Effector CD4-positive, alpha-beta T cell (primary cell): ENCODE data around the gene MRPL34.

Source experiments
- DNase-seq: peaks from one replicate; pipeline ENCODE4 v3.0.0-alpha.2; 2020

MRPL34 gene

DNA sequence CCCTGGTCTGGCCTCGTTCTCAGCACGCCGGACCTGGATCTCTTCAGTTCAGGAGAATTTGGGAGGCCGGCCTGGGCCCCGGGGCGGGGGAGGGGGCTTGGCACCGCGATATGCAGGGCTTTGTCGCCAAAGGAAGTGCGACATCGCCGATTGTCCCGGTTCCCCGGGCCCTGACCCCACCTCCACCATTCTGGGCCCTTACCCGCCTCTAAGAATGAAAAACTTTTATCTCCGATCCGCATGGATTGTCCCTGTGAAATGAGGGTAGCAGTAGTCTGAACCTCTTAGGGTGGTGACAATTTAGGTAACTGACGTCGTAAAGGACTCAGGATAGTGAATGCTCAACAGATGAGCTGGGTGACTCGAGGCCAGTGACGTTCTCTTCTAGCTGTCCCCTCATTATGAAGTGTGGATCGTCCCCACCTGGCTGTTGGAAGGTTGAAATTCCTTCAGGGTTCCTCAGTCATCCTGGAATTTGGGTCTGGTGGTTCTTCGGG lies 4.3 kb downstream of the MRPL34 start:
- no peak for DNase-seq

DNA sequence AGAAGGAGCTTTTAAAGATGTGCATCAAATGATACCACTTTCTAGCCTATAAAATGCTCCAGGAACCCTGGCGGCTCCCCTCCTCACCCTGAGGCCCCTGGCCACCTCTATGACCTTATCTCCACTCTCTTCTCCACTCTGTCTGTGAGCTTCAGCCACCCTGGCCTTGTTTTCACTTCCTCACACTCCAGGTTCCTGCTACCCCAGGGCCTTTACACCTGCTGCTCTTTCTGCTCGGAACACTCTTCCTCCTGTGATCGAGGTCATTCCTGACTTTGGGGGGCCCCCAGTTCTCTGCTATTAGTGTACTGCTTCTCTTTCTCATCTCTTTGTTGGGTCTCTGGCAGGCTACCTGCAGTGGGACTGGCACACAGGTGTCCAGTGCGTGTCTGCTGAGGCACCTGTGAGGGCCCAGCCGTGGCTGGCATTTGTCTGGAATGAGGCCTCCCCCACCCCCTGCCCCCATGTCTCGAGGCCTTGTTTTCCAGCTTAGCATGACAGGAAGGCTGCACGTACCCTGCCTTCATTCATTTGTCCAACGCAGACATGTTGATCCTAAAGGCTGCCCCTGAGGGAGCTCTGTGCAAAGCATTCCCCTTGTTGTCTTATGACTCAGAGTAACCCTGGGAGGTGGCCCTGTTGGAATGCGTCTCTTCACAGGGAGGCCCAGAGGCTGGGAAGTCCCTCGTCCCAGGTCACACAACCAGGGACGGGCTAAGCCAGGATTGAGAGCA lies 6.0 kb downstream of the MRPL34 start:
- no peak for DNase-seq

- no peak for DNase-seq
Observed at GRCh38 chr19:17312189-17313113, 6.8 kb downstream of the MRPL34 start.

GRCh38 chr19:17314007-17314593 lies 8.4 kb downstream of the MRPL34 start:
- no peak for DNase-seq

GRCh38 chr19:17318966-17319365 lies 13.3 kb downstream of the MRPL34 start:
- no peak for DNase-seq

DNA sequence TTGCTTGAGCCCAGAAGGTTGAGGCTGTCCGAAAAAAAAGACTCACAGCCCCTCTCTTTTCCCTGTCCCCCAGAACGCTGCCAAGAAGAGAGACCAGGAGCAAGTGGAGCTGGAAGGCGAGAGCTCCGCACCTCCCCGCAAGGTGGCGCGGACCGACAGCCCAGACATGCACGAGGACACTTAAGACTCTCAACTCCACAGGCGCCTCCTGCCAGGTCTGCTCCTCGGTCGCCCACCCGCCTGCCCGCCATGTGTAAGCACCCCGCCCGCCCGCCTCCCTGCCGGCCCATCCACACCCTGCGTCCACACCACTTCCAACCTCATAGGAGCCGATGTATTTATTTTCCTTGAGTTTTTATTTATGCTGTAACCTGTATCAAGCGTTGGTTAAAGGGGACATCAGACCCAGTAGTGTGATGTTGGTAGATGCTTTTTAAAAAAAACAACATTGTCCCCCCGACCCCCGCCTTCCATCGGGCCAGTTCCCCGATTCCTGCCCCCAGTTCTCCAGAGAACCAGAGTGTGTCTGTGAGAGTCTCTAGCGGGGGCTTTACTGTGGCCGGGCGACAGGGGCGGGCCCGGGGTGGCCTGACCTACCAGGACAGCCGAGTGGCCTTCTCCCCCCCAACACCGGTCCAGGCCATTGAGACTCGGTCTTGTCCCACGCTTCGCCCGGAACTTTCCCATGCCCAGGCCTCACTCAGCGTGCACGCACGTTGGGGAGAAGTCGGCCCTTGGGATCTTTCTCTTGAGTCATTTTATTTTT lies 14.0 kb downstream of the MRPL34 start:
- no peak for DNase-seq

- no peak for DNase-seq
Observed at GRCh38 chr19:17320435-17320834, 14.8 kb downstream of the MRPL34 start.

DNA sequence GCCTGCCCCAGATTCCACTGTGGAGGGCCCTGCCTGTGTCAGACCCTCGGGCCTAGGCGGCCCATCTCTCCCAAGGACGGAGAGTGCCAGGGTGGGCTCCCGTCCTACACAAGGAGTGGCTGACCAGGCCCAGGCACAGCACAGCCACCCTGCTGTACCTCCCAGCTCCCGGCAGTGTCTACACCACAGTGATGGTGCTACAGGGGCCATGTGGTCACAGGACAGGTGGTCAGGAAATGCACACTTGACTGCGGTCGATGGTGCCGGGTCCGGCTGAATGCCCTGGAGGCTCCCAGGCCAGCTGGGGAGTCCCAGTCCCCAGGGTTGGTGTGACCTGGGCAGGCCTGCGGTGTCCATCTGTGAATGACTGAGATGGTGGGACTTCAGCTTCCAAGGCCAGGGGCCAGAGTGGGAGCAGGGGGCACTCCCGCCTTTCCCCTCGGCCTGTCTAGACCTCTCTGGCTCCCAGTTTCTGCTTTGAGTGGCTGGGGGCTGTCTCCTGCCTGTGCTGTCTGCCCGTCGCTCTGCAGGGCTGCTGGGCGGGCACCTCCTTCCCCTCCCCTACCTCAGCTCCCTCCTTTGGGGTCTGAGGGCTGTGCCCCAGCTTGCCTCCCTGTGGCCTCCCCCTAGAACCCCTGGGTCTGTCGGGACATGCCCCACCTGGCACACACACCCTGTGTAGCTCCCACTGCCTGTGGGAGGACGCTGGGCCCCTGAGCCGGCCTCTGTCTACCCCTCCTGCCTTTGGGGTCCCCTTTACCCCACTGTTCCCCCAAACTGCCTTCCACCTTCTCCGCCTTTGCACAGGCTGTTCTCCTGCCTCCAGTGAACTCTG lies 16.2 kb downstream of the MRPL34 start:
- DNase-seq = no peak

DNA sequence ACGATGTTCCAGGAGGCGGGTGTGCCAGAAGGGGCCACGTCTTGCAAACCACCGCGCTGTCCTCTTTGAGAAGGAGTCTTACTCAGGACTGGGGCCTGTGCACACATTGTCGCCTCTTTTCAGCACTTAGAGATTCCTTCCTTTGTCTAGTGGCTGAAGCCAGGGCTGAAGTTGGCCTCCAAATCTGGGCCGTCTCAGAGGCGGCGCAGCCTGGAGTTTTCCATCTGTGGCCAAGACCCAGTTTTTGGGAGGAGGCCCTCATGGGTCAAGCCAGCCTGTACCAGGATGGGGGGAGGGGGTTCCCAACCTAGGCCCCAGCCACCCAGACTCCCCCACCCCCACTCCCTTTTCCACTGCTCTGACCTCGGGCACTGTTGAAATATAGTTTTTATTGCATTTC lies 17.2 kb downstream of the MRPL34 start:
- DNase-seq = no peak

GRCh38 chr19:17323300-17323963 lies 17.8 kb downstream of the MRPL34 start:
- DNase-seq = no peak

DNA sequence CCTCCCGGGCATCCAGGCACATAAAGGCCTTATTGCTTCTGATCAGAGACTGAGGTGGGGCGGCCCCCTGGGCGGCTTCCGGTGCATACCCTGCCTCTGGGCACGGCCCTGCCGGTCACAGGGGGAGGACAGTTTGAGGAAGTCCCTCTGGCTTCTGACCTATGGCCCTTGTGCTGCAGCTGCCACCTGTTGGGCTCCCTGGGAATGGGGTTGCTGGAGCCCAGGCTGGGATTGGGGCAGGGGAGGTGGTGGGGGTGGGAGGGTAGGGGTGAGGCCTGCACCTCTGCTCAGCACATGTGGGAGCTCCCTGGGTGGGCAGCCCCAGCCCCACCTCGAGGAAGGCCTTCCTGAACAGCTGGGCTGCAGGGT lies 18.3 kb downstream of the MRPL34 start:
- DNase-seq = no peak

GRCh38 chr19:17324357-17325114 lies 18.9 kb downstream of the MRPL34 start:
- DNase-seq = no peak

DNA sequence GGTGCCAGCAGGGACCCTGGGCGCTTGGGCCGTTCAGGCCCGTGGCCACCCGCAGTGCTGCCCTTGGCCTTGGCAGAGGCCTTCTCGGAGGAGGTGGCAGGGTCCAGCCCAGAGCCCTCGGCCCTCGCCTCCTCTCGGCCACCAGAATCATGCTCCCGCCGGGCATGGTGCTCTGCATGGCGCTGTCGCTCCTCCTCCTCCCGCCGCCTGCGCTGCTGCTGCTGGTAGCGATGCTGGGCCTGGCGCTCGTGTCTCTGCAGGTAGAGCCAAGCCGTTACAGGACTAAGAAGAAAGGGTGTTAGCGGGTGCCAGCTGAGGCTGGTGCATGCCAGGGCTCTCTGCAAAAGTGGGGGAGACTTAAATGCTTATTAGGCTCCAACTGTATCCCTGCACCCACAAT lies 19.5 kb downstream of the MRPL34 start:
- no peak for DNase-seq

- no peak for DNase-seq
Observed at GRCh38 chr19:17325881-17326594, 20.4 kb downstream of the MRPL34 start.

- DNase-seq = no peak
Observed at GRCh38 chr19:17326595-17326966, 20.9 kb downstream of the MRPL34 start.

- no peak for DNase-seq
Observed at GRCh38 chr19:17327068-17327653, 21.5 kb downstream of the MRPL34 start.

DNA sequence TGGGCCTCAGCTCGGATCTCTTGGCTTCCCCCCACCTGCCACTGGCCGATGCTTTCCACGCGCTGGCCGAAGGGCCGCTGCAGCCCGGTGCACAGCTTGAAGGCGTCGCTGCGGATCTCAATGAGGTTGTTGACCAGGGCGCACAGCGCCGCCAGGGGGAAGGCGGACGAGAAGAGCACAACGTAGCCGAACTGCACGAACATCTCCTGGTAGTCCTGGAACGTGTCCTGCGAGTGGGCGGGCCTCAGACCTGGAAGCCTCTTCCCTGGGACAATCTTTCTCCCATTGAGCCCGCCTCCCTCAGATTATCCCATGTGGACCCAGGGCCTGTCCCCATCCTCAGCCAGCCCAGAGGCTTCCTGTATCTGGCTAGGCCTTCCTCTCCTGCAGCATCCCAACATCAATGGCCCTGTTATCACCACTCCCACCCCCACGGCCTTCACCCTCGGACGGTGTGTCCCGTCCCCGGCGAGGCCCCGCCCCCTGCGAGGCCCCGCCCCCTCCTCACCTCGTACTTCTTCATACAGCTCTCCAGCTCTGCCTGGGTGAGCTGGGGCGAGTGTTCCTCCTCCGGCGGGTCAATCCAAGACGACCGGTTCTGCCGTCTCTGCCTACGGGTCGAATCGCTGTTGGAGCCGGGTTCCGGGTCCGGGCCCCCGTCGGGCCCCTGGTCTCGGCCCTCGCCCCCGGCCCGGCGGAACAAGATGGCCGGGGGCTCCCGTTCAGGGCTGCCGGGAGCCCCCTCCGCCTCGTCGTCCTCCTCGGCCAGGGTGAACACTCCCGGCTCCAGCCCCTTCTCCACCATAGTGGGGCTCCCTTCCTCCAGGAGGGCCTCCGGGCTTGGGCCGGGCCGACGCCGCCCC lies 22.2 kb downstream of the MRPL34 start:
- peak; percentile 44 for DNase-seq
